Measurements from ENCODE around the gene SAA2.
A peak's percentile ranks its signal among the peaks of the same experiment; 100 is the strongest.
"Not testable (repeated sequence)": the region's sequence is repeated elsewhere in the genome, so short reads cannot be mapped to it uniquely, and the experiment has no call there.

Gene SAA2

GRCh38 chr11:18264677-18265555 lies 16.4 kb upstream of the SAA2 start:
- in situ Hi-C loops (cut with MboI; ENCODE audit: low sequenced_read_pairs): no loop called here
- Histone ChIP-seq H3K9me3 (no peaks in the 10 kb centered on the region), H3K4me3 (no peak overlapping the region), H3K36me3 (replicated peaks) (no peaks in the 10 kb centered on the region), H3K4me1 (no peaks in the 10 kb centered on the region), H3K27me3 (ENCODE audit: low read depth) (no peaks in the 10 kb centered on the region)
- no peak for DNase-seq (ENCODE audit: low spot score in 2 of 2)

- in situ Hi-C loops (cut with MboI; ENCODE audit: low sequenced_read_pairs): no loop called here
- H3K9me3 ChIP-seq: no peaks in the 10 kb centered on the region
- no peaks in the 10 kb centered on the region for H3K27me3 ChIP-seq (ENCODE audit: low read depth)
These were observed 15.6 kb upstream of the SAA2 start for GRCh38 chr11:18264035-18264434.

GRCh38 chr11:18262681-18263350 lies 14.3 kb upstream of the SAA2 start:
- in situ Hi-C loops (cut with MboI; ENCODE audit: low sequenced_read_pairs): not testable (repeated sequence)

More at GRCh38 chr11:18264035-18264434, 15.6 kb upstream of the SAA2 start:
- DNase-seq (ENCODE audit: low spot score in 2 of 2): no peak
- Histone ChIP-seq H3K4me1 (no peaks in the 10 kb centered on the region), H3K4me3 (no peak overlapping the region), H3K36me3 (replicated peaks) (no peaks in the 10 kb centered on the region)

GRCh38 chr11:18261721-18262120 lies 13.3 kb upstream of the SAA2 start:
- Histone ChIP-seq H3K9me3 (no peaks in the 10 kb centered on the region), H3K27me3 (ENCODE audit: low read depth) (no peaks in the 10 kb centered on the region), H3K4me1 (no peaks in the 10 kb centered on the region), H3K4me3 (no peak overlapping the region), H3K36me3 (replicated peaks) (no peaks in the 10 kb centered on the region)
- in situ Hi-C loops (cut with MboI; ENCODE audit: low sequenced_read_pairs): no loop called here
- no peak for DNase-seq (ENCODE audit: low spot score in 2 of 2)

More at GRCh38 chr11:18262681-18263350, 14.3 kb upstream of the SAA2 start:
- H3K4me1 ChIP-seq; H3K4me3 ChIP-seq; H3K27me3 ChIP-seq (ENCODE audit: low read depth); H3K9me3 ChIP-seq; H3K36me3 ChIP-seq (replicated peaks); DNase-seq (ENCODE audit: low spot score in 2 of 2): not testable (repeated sequence)

GRCh38 chr11:18259259-18259658 lies 10.8 kb upstream of the SAA2 start:
- DNase-seq (ENCODE audit: low spot score in 2 of 2): no peak
- in situ Hi-C loops (cut with MboI; ENCODE audit: low sequenced_read_pairs): no loop called here
- Histone ChIP-seq H3K4me3 (no peak overlapping the region), H3K27me3 (ENCODE audit: low read depth) (no peaks in the 10 kb centered on the region), H3K9me3 (no peaks in the 10 kb centered on the region), H3K36me3 (replicated peaks) (no peaks in the 10 kb centered on the region), H3K4me1 (no peaks in the 10 kb centered on the region)

- H3K27me3 ChIP-seq (ENCODE audit: low read depth): peaks cover 8% of the 10 kb centered on the region
- in situ Hi-C loops (cut with MboI; ENCODE audit: low sequenced_read_pairs): no loop called here
- no peak overlapping the region for H3K4me3 ChIP-seq
These were observed 6.4 kb upstream of the SAA2 start for GRCh38 chr11:18254781-18255361.

GRCh38 chr11:18253778-18254338 lies 5.4 kb upstream of the SAA2 start:
- peaks cover 9% of the 10 kb centered on the region for H3K27me3 ChIP-seq (ENCODE audit: low read depth)
- no peaks in the 10 kb centered on the region for H3K36me3 ChIP-seq (replicated peaks)
- in situ Hi-C loops (cut with MboI; ENCODE audit: low sequenced_read_pairs): no loop called here

More at GRCh38 chr11:18254781-18255361, 6.4 kb upstream of the SAA2 start:
- Histone ChIP-seq H3K9me3 (no peaks in the 10 kb centered on the region), H3K4me1 (no peaks in the 10 kb centered on the region), H3K36me3 (replicated peaks) (no peaks in the 10 kb centered on the region)
- DNase-seq (ENCODE audit: low spot score in 2 of 2): no peak

GRCh38 chr11:18253233-18253632 lies 4.8 kb upstream of the SAA2 start:
- Histone ChIP-seq H3K4me3 (no peak overlapping the region), H3K36me3 (replicated peaks) (no peaks in the 10 kb centered on the region), H3K4me1 (no peaks in the 10 kb centered on the region), H3K27me3 (ENCODE audit: low read depth) (peaks cover 11% of the 10 kb centered on the region), H3K9me3 (no peaks in the 10 kb centered on the region)
- in situ Hi-C loops (cut with MboI; ENCODE audit: low sequenced_read_pairs): no loop called here
- DNase-seq (ENCODE audit: low spot score in 2 of 2): no peak

More at GRCh38 chr11:18253778-18254338, 5.4 kb upstream of the SAA2 start:
- Histone ChIP-seq H3K9me3 (no peaks in the 10 kb centered on the region), H3K4me1 (no peaks in the 10 kb centered on the region), H3K4me3 (no peak overlapping the region)
- no peak for DNase-seq (ENCODE audit: low spot score in 2 of 2)

- H3K36me3 ChIP-seq (replicated peaks); in situ Hi-C loops (cut with MboI; ENCODE audit: low sequenced_read_pairs); DNase-seq (ENCODE audit: low spot score in 2 of 2); H3K4me1 ChIP-seq; H3K9me3 ChIP-seq; H3K4me3 ChIP-seq: not testable (repeated sequence)
- peaks cover 13% of the 10 kb centered on the region for H3K27me3 ChIP-seq (ENCODE audit: low read depth)
These were observed 1.3 kb downstream of the SAA2 start for GRCh38 chr11:18247191-18247581.

GRCh38 chr11:18246379-18247190 lies 1.9 kb downstream of the SAA2 start:
- in situ Hi-C loops (cut with MboI; ENCODE audit: low sequenced_read_pairs); DNase-seq (ENCODE audit: low spot score in 2 of 2); H3K4me3 ChIP-seq; H3K4me1 ChIP-seq; H3K9me3 ChIP-seq; H3K36me3 ChIP-seq (replicated peaks): not testable (repeated sequence)
- peaks cover 12% of the 10 kb centered on the region for H3K27me3 ChIP-seq (ENCODE audit: low read depth)

GRCh38 chr11:18245396-18245795 lies 3.1 kb downstream of the SAA2 start:
- H3K9me3 ChIP-seq: no peaks in the 10 kb centered on the region
- H3K36me3 ChIP-seq (replicated peaks): no peaks in the 10 kb centered on the region
- H3K4me3 ChIP-seq: no peak overlapping the region
- in situ Hi-C loops (cut with MboI; ENCODE audit: low sequenced_read_pairs): no loop called here
- H3K4me1 ChIP-seq: no peaks in the 10 kb centered on the region
- no peak for DNase-seq (ENCODE audit: low spot score in 2 of 2)
- H3K27me3 ChIP-seq (ENCODE audit: low read depth): peaks cover 15% of the 10 kb centered on the region

GRCh38 chr11:18243783-18244362 lies 4.6 kb downstream of the SAA2 start:
- Histone ChIP-seq H3K36me3 (replicated peaks) (no peaks in the 10 kb centered on the region), H3K4me3 (no peak overlapping the region), H3K9me3 (no peaks in the 10 kb centered on the region), H3K4me1 (no peaks in the 10 kb centered on the region), H3K27me3 (ENCODE audit: low read depth) (peaks cover 14% of the 10 kb centered on the region)
- in situ Hi-C loops (cut with MboI; ENCODE audit: low sequenced_read_pairs): no loop called here
- DNase-seq (ENCODE audit: low spot score in 2 of 2): peak; percentile 70 to 79

GRCh38 chr11:18239655-18240054 lies 8.8 kb downstream of the SAA2 start:
- in situ Hi-C loops (cut with MboI; ENCODE audit: low sequenced_read_pairs): no loop called here
- H3K36me3 ChIP-seq (replicated peaks): no peaks in the 10 kb centered on the region
- no peak for DNase-seq (ENCODE audit: low spot score in 2 of 2)

More at GRCh38 chr11:18239655-18240054, 8.8 kb downstream of the SAA2 start:
- H3K9me3 ChIP-seq: no peaks in the 10 kb centered on the region
- no peak overlapping the region for H3K4me3 ChIP-seq
- peaks cover 16% of the 10 kb centered on the region for H3K27me3 ChIP-seq (ENCODE audit: low read depth)
- no peaks in the 10 kb centered on the region for H3K4me1 ChIP-seq

All from HAP-1 (cell line).